ENCODE measurements around the gene TIGD2. TPM values are rescaled to one million over a fixed set of nuclear protein-coding genes. Genes with fewer than 3 reads are reported as not detected.

TIGD2 gene
- total and polyA plus RNA-seq, 2 of the 13 experiments (the other 11 are each of a cell fraction or from before 2014, with no cell fraction given) = 3.1 to 15.5 TPM

DNA sequence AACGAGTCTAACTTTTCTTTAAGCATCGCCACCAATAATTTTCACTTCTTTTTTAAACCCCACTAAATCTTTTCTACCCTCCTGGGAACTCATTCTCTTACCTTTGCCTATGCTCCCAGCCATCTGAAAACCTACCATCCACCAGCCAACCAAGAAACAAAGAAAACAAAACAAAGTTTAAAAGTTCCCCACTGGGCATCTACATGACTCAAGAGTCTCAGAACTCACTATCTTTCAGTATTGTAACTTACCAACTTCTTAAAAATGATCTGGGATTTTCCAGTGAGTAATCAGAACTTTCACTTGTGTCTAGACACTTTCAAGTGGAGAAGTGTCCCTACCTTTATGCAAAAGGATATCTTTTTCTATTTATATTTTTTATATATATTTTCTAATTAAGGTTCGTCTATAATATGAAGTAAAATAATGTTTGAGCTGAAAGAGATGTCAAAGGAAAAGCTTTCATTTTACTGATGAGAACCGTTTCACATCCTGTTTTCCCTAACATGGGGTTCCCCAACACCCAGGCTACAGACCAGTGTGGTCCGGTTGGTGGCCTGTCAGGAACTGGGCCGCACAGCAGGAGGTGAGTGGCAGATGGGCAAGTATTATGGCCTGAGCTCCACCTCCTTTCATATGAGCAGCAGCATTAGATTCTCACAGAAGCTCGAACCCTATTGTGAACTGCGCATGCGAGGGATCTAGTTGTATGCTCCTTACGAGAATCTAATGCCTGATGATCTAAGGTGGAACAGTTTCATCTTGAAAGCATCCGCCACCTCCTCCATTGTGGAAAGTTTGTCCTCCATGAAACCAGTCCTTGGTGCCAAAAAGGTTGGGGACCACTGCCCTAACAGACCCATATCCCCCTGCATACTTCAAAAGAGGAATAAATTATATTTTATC is 9.8 kb upstream of the TIGD2 start:
- no peaks in the 10 kb centered on the region for H3K4me1 ChIP-seq (ENCODE audit: insufficient read depth, low read length)
- H3K36me3 ChIP-seq (replicated peaks in 1 of 2; ENCODE audit: control insufficient read depth in 1 of 2, insufficient read depth in 2 of 2, low read length in 2 of 2) = no peaks in the 10 kb centered on the region
- in situ Hi-C loops (cut with HindIII; ENCODE audit: extremely low pct_ligation_motif_present, low pct_unique_long_range_greater_than_20kb) (no loop called here), intact Hi-C loops (cut with micrococcal nuclease; ENCODE audit: unreplicated experiment) (no loop called here)
- no peaks in the 10 kb centered on the region for H3K9me3 ChIP-seq (ENCODE audit: low read length)
- H3K4me3 ChIP-seq (replicated peaks in 1 of 3; ENCODE audit: insufficient read depth in 1 of 3, low read depth in 2 of 3, low read length in 3 of 3) = no peak overlapping the region
- ChIA-PET POLR2A (no interaction called here), CTCF (ENCODE audit: low intra/inter-chr PET ratio, low total read pairs) (no interaction called here)
- FAIRE-seq = no peak
- DNase-seq (ENCODE audit: low spot score) = no peak
- H2AFZ ChIP-seq (ENCODE audit: low read length) = no peak overlapping the region
- ATAC-seq = no peak
- WGBS (ENCODE audit: low lambda C conversion rate) = 59% methylated on average over 7 of the region's 11 CpGs
- no TSS peak for BruUV-seq (replicated peaks)
- H3K27me3 ChIP-seq (ENCODE audit: control insufficient read depth in 1 of 2, insufficient read depth in 2 of 2, low read length in 2 of 2) = no peaks in the 10 kb centered on the region; a peak in 1 of 5 replicates
- H3K79me2 ChIP-seq (ENCODE audit: insufficient read depth, low read length) = no peaks in the 10 kb centered on the region
- no peak overlapping the region for H3K27ac ChIP-seq (ENCODE audit: extremely low read length, insufficient read depth, low read length)
- no peaks in the 10 kb centered on the region for H4K20me1 ChIP-seq (ENCODE audit: insufficient read depth, low read length)
- H3K9ac ChIP-seq (ENCODE audit: insufficient read depth, low read depth, low read length) = no peak overlapping the region
- H3K4me2 ChIP-seq (ENCODE audit: low read depth, low read length) = no peak overlapping the region
- TF ChIP-seq, protein P1, sequence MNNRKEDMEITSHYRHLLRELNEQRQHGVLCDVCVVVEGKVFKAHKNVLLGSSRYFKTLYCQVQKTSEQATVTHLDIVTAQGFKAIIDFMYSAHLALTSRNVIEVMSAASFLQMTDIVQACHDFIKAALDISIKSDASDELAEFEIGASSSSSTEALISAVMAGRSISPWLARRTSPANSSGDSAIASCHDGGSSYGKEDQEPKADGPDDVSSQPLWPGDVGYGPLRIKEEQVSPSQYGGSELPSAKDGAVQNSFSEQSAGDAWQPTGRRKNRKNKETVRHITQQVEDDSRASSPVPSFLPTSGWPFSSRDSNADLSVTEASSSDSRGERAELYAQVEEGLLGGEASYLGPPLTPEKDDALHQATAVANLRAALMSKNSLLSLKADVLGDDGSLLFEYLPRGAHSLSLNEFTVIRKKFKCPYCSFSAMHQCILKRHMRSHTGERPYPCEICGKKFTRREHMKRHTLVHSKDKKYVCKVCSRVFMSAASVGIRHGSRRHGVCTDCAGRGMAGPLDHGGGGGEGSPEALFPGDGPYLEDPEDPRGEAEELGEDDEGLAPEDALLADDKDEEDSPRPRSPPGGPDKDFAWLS (CRISPR knock-in tag; IDR thresholded peaks at IDR 0.05; ENCODE audit: borderline replicate concordance) = no peak
- TF ChIP-seq ZC3H13 (CRISPR knock-in tag; IDR thresholded peaks at IDR 0.05) = no peak
- TF ChIP-seq, protein P2, sequence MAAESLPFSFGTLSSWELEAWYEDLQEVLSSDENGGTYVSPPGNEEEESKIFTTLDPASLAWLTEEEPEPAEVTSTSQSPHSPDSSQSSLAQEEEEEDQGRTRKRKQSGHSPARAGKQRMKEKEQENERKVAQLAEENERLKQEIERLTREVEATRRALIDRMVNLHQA (CRISPR knock-in tag; IDR thresholded peaks at IDR 0.05) = no peak
- no peak for TF ChIP-seq ATRX (CRISPR knock-in tag; IDR thresholded peaks at IDR 0.05; ENCODE audit: borderline replicate concordance)
- no peak for TF ChIP-seq SRY (CRISPR knock-in tag; IDR thresholded peaks at IDR 0.05)
- TF ChIP-seq, protein P3, sequence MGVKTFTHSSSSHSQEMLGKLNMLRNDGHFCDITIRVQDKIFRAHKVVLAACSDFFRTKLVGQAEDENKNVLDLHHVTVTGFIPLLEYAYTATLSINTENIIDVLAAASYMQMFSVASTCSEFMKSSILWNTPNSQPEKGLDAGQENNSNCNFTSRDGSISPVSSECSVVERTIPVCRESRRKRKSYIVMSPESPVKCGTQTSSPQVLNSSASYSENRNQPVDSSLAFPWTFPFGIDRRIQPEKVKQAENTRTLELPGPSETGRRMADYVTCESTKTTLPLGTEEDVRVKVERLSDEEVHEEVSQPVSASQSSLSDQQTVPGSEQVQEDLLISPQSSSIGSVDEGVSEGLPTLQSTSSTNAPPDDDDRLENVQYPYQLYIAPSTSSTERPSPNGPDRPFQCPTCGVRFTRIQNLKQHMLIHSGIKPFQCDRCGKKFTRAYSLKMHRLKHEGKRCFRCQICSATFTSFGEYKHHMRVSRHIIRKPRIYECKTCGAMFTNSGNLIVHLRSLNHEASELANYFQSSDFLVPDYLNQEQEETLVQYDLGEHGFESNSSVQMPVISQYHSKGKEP (CRISPR knock-in tag; IDR thresholded peaks at IDR 0.05) = no peak
- no peak for TF ChIP-seq ZNF460 (CRISPR knock-in tag; IDR thresholded peaks at IDR 0.05; ENCODE audit: borderline replicate concordance)
- TF ChIP-seq MXD4 (CRISPR knock-in tag; IDR thresholded peaks at IDR 0.05) = no peak
- TF ChIP-seq, protein P4, sequence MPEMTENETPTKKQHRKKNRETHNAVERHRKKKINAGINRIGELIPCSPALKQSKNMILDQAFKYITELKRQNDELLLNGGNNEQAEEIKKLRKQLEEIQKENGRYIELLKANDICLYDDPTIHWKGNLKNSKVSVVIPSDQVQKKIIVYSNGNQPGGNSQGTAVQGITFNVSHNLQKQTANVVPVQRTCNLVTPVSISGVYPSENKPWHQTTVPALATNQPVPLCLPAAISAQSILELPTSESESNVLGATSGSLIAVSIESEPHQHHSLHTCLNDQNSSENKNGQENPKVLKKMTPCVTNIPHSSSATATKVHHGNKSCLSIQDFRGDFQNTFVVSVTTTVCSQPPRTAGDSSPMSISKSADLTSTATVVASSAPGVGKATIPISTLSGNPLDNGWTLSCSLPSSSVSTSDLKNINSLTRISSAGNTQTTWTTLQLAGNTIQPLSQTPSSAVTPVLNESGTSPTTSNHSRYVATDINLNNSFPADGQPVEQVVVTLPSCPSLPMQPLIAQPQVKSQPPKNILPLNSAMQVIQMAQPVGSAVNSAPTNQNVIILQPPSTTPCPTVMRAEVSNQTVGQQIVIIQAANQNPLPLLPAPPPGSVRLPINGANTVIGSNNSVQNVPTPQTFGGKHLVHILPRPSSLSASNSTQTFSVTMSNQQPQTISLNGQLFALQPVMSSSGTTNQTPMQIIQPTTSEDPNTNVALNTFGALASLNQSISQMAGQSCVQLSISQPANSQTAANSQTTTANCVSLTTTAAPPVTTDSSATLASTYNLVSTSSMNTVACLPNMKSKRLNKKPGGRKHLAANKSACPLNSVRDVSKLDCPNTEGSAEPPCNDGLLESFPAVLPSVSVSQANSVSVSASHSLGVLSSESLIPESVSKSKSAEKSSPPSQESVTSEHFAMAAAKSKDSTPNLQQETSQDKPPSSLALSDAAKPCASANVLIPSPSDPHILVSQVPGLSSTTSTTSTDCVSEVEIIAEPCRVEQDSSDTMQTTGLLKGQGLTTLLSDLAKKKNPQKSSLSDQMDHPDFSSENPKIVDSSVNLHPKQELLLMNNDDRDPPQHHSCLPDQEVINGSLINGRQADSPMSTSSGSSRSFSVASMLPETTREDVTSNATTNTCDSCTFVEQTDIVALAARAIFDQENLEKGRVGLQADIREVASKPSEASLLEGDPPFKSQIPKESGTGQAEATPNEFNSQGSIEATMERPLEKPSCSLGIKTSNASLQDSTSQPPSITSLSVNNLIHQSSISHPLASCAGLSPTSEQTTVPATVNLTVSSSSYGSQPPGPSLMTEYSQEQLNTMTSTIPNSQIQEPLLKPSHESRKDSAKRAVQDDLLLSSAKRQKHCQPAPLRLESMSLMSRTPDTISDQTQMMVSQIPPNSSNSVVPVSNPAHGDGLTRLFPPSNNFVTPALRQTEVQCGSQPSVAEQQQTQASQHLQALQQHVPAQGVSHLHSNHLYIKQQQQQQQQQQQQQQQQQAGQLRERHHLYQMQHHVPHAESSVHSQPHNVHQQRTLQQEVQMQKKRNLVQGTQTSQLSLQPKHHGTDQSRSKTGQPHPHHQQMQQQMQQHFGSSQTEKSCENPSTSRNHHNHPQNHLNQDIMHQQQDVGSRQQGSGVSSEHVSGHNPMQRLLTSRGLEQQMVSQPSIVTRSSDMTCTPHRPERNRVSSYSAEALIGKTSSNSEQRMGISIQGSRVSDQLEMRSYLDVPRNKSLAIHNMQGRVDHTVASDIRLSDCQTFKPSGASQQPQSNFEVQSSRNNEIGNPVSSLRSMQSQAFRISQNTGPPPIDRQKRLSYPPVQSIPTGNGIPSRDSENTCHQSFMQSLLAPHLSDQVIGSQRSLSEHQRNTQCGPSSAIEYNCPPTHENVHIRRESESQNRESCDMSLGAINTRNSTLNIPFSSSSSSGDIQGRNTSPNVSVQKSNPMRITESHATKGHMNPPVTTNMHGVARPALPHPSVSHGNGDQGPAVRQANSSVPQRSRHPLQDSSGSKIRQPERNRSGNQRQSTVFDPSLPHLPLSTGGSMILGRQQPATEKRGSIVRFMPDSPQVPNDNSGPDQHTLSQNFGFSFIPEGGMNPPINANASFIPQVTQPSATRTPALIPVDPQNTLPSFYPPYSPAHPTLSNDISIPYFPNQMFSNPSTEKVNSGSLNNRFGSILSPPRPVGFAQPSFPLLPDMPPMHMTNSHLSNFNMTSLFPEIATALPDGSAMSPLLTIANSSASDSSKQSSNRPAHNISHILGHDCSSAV (CRISPR knock-in tag; IDR thresholded peaks at IDR 0.05; ENCODE audit: borderline replicate concordance) = no peak
- TF ChIP-seq HNRNPLL (IDR thresholded peaks at IDR 0.05; ENCODE audit: low read depth, low read length, poor library complexity, severe bottlenecking) = no peak
- no peak for TF ChIP-seq PRMT3 (CRISPR knock-in tag; IDR thresholded peaks at IDR 0.05; ENCODE audit: borderline replicate concordance, low read depth)

All from HepG2 (cell line).